Caco-2 (cell line): ENCODE measurements around the gene WNT7A. TPM values are rescaled to one million over a fixed set of nuclear protein-coding genes. Genes with fewer than 3 reads are reported as not detected.

Experiments used
- BruUV-seq: library from RNA; stranded (reverse); fragments of 400-500 nt; replicated peaks from 2 replicates; lab custom pipeline; 2021; lab: Mats Ljungman, UMichigan
- CTCF ChIA-PET: fragments of 300-600 bp; sonication (Branson Sonifier 250); formaldehyde crosslinking; loops from one replicate; lab custom pipeline; 2022; ENCODE audit warnings: antibody characterized with exemption; lab: Charles Lee
- POLR2A ChIA-PET: fragments of 300-600 bp; sonication (Branson Sonifier 250); formaldehyde crosslinking; loops from one replicate; lab custom pipeline; 2022; ENCODE audit warnings: antibody characterized with exemption; lab: Charles Lee
- DNase-seq, 2 experiments: peaks; one replicate each; pipeline versions ENCODE4 v3.0.0 to v3.0.0-alpha.2; 2020 to 2022
- H3K27me3 ChIP-seq: replicated peaks from 2 replicates; pipeline ENCODE4 v1.6.0; 2011; ENCODE audit warnings: low read length; ENCODE audit not compliant: control insufficient read depth, insufficient read depth
- H3K36me3 ChIP-seq: 2 replicates; pipeline ENCODE4 v1.5.1; 2011; ENCODE audit warnings: low read length; ENCODE audit not compliant: control insufficient read depth, insufficient read depth
- H3K4me1 ChIP-seq: fragments of 250-450 bp; sonication (Bioruptor Pico); 2 replicates; pipeline ENCODE4 v1.5.1; 2020; ENCODE audit warnings: mild to moderate bottlenecking
- H3K4me3 ChIP-seq: 2 replicates; pipeline ENCODE4 v1.5.1; 2011; ENCODE audit warnings: low read depth, mild to moderate bottlenecking, control low read depth, low read length
- H3K9me3 ChIP-seq: fragments of 250-450 bp; sonication (Bioruptor Pico); 2 replicates; pipeline ENCODE4 v1.5.1; 2020; ENCODE audit warnings: mild to moderate bottlenecking, moderate library complexity
- H3K27ac Mint-ChIP-seq: one replicate; pipeline ENCODE4 v1.8.0; 2022; ENCODE audit warnings: mixed read lengths; ENCODE audit not compliant: unreplicated experiment
- H3K27me3 Mint-ChIP-seq: one replicate; pipeline ENCODE4 v1.8.0; 2022; ENCODE audit warnings: mixed read lengths; ENCODE audit not compliant: insufficient read depth, unreplicated experiment
- H3K36me3 Mint-ChIP-seq: one replicate; pipeline ENCODE4 v1.8.0; 2022; ENCODE audit warnings: mild to moderate bottlenecking, mixed read lengths; ENCODE audit not compliant: insufficient read depth, unreplicated experiment
- H3K4me1 Mint-ChIP-seq: one replicate; pipeline ENCODE4 v1.8.0; 2022; ENCODE audit warnings: low read depth, mixed read lengths; ENCODE audit not compliant: unreplicated experiment
- H3K4me3 Mint-ChIP-seq: one replicate; pipeline ENCODE4 v1.8.0; 2022; ENCODE audit warnings: mild to moderate bottlenecking, moderate library complexity, mixed read lengths; ENCODE audit not compliant: unreplicated experiment
- H3K9me3 Mint-ChIP-seq: one replicate; pipeline ENCODE4 v1.8.0; 2022; ENCODE audit warnings: mixed read lengths; ENCODE audit not compliant: unreplicated experiment
- CTCF ChIP-seq, 2 experiments: fragments of 200-600 bp in 1 of 2; IDR thresholded peaks; 1 replicate in 1 of 2; 2 replicates in 1 of 2; pipeline versions ENCODE4 v1.5.1 to v1.8.0; 2011 to 2022; ENCODE audit warnings: antibody characterized with exemption in 1 of 2, control low read depth in 1 of 2, inconsistent platforms in 1 of 2, low read depth in 1 of 2, low read length in 1 of 2, mild to moderate bottlenecking in 1 of 2, moderate library complexity in 1 of 2; ENCODE audit not compliant: insufficient read depth in 1 of 2, severe bottlenecking in 1 of 2, unreplicated experiment in 1 of 2
- intact Hi-C: fragments of 100-400 bp; cut with micrococcal nuclease; formaldehyde crosslinking; loops from one replicate; pipeline ENCODE4 v1.10.0; 2022; ENCODE audit not compliant: unreplicated experiment
- total RNA-seq: library from RNA; stranded (reverse); gene quantifications from 2 replicates; pipeline ENCODE4 v1.2.3, GENCODE V29; 2022

Gene WNT7A
- total RNA-seq, 1 experiment from 2014 or later = 1.1 TPM

DNA sequence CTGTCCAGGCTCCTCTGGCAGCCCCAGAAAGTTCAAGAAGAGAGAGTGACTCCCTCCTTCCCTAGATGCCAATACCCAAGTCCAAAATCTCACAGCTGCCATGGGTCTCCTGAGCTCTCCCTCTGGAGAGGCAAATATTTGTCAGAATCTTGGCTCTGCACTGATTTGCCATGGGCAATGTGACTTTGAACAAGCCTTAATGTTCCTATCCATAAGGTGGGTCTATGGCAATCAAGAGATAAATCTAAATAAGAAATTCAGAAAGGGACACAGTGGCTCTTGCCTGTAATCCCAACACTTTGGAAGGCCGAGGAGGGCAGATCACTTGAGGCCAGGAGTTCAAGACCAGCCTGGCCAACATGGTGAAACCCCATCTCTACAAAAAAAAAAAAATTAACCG lies 12.4 kb upstream of the WNT7A start:
- BruUV-seq = no TSS peak
- no peak for TF ChIP-seq CTCF (IDR thresholded peaks at IDR 0.05; ENCODE audit: insufficient read depth in 1 of 2, low read depth in 1 of 2, low read length in 1 of 2, severe bottlenecking in 1 of 2, unreplicated experiment in 1 of 2)
- no peak overlapping the region for H3K27ac Mint-ChIP-seq
- H3K4me1 Mint-ChIP-seq = no peaks in the 10 kb centered on the region
- Histone ChIP-seq H3K4me3 (no peak overlapping the region), H3K27me3 (no peaks in the 10 kb centered on the region), H3K9me3 (no peaks in the 10 kb centered on the region), H3K4me1 (no peaks in the 10 kb centered on the region), H3K36me3 (no peaks in the 10 kb centered on the region)
- peaks cover 5% of the 10 kb centered on the region for H3K27me3 Mint-ChIP-seq
- ChIA-PET CTCF (interaction anchor here (1.1 kb wide), 1 partner anchor 234 kb away, joined by 4 read pairs; no protein-coding TSS in a partner anchor), POLR2A (no interaction called here)
- DNase-seq = no peak
- no peak overlapping the region for H3K4me3 Mint-ChIP-seq
- H3K9me3 Mint-ChIP-seq = no peaks in the 10 kb centered on the region
- no peaks in the 10 kb centered on the region for H3K36me3 Mint-ChIP-seq
- intact Hi-C loops = no loop called here

DNA sequence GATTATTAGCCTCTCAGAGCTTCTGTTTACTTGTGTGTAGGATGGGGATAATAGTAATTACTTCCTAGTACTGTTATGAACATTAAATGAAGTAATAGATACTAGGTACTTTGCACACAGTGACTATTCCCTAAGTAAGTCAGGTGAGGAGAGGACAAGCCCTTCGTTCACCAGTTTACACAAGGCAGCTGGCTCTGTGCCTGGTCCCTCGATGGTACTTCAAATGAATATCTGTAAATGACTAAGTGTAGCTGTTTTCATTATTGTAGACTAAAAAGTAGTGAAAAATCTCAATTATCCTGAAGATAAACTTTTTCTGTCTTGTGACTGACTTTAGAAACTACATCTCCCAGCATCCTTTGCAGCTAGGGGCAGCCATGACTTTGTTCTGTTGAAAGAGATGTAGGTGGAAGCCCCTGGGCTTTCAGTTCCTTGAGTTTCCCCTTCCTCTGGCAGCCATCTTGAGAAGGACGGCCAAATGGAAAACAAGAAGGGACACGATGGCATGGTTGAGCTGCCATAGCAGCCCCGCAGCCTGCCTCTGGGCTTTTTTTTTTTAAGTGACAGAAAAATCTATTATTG lies 11.7 kb upstream of the WNT7A start:
- Histone ChIP-seq H3K27me3 (no peaks in the 10 kb centered on the region), H3K4me3 (no peak overlapping the region), H3K9me3 (no peaks in the 10 kb centered on the region), H3K4me1 (no peaks in the 10 kb centered on the region), H3K36me3 (no peaks in the 10 kb centered on the region)
- peak in 1 of 2 experiments; percentile 26 for DNase-seq
- Mint-ChIP-seq H3K36me3 (no peaks in the 10 kb centered on the region), H3K27me3 (peaks cover 5% of the 10 kb centered on the region), H3K9me3 (no peaks in the 10 kb centered on the region), H3K4me3 (no peak overlapping the region), H3K27ac (no peak overlapping the region), H3K4me1 (no peaks in the 10 kb centered on the region)
- intact Hi-C loops = no loop called here
- ChIA-PET CTCF (interaction anchor here (1.1 kb wide), 1 partner anchor 234 kb away, joined by 4 read pairs; no protein-coding TSS in a partner anchor), POLR2A (no interaction called here)
- no peak for TF ChIP-seq CTCF (IDR thresholded peaks at IDR 0.05; ENCODE audit: insufficient read depth in 1 of 2, low read depth in 1 of 2, low read length in 1 of 2, severe bottlenecking in 1 of 2, unreplicated experiment in 1 of 2)
- no TSS peak for BruUV-seq

DNA sequence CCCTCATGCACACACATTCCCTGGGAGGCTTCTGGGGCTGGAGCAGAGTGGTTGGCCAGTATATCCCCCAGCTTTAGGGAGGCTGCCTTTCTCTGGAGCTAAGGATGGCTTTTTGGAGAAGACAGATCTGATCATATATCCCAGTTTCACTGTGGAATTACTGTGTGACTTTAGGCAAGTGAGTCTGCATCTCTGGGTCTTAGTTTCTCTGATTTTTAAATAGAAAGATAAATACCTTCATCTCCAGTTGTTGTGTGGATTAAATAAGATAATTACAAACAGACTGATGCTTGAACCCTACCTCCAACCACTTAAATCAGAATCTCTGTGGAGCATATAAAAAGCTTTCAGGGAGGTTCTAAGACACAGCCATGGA lies 11.1 kb upstream of the WNT7A start:
- Histone ChIP-seq H3K9me3 (no peaks in the 10 kb centered on the region), H3K4me1 (no peaks in the 10 kb centered on the region), H3K27me3 (no peaks in the 10 kb centered on the region), H3K4me3 (no peak overlapping the region), H3K36me3 (no peaks in the 10 kb centered on the region)
- no TSS peak for BruUV-seq
- DNase-seq = no peak
- no peak overlapping the region for H3K4me3 Mint-ChIP-seq
- H3K36me3 Mint-ChIP-seq = no peaks in the 10 kb centered on the region
- ChIA-PET CTCF (interaction anchor here (1.1 kb wide), 1 partner anchor 233 kb away, joined by 4 read pairs; no protein-coding TSS in a partner anchor), POLR2A (no interaction called here)
- H3K27me3 Mint-ChIP-seq = peaks cover 5% of the 10 kb centered on the region
- H3K9me3 Mint-ChIP-seq = no peaks in the 10 kb centered on the region
- H3K4me1 Mint-ChIP-seq = no peaks in the 10 kb centered on the region
- no peak overlapping the region for H3K27ac Mint-ChIP-seq
- TF ChIP-seq CTCF (IDR thresholded peaks at IDR 0.05; ENCODE audit: insufficient read depth in 1 of 2, low read depth in 1 of 2, low read length in 1 of 2, severe bottlenecking in 1 of 2, unreplicated experiment in 1 of 2) = no peak
- intact Hi-C loops = no loop called here
